GM19438 (cell line): ENCODE measurements around the gene CD200R1L.

Experiments used
- ATAC-seq: cut with Tn5 transposase; IDR thresholded peaks from one replicate; pipeline ENCODE4 v1.9.1; 2021; ENCODE audit warnings: low read depth; ENCODE audit not compliant: unreplicated experiment

CD200R1L gene

GRCh38 chr3:112793326-112794081, 53.2 kb downstream of the CD200R1L start:
- ATAC-seq: no peak

- ATAC-seq: no peak
These were observed 54.9 kb downstream of the CD200R1L start for GRCh38 chr3:112791736-112792135.

- no peak for ATAC-seq
These were observed 56.9 kb downstream of the CD200R1L start for GRCh38 chr3:112789787-112790186.

- ATAC-seq: no peak
These were observed 59.6 kb downstream of the CD200R1L start for GRCh38 chr3:112786881-112787579.

GRCh38 chr3:112786002-112786590, 60.6 kb downstream of the CD200R1L start:
- ATAC-seq: no peak

- no peak for ATAC-seq
These were observed 61.2 kb downstream of the CD200R1L start for GRCh38 chr3:112785321-112786001.

- no peak for ATAC-seq
These were observed 64.2 kb downstream of the CD200R1L start for GRCh38 chr3:112782491-112782890.

GRCh38 chr3:112781599-112781998, 65.1 kb downstream of the CD200R1L start:
- no peak for ATAC-seq

GRCh38 chr3:112779558-112780480, 66.8 kb downstream of the CD200R1L start:
- no peak for ATAC-seq

GRCh38 chr3:112779011-112779410, 67.7 kb downstream of the CD200R1L start:
- no peak for ATAC-seq

- ATAC-seq: no peak
These were observed 68.2 kb downstream of the CD200R1L start for GRCh38 chr3:112778353-112778948.

GRCh38 chr3:112777811-112778210, 68.9 kb downstream of the CD200R1L start:
- no peak for ATAC-seq

- ATAC-seq: no peak
These were observed 69.8 kb downstream of the CD200R1L start for GRCh38 chr3:112776836-112777235.

GRCh38 chr3:112776000-112776399, 70.7 kb downstream of the CD200R1L start:
- no peak for ATAC-seq

- ATAC-seq: no peak
These were observed 71.5 kb downstream of the CD200R1L start for GRCh38 chr3:112775011-112775742.

GRCh38 chr3:112774293-112774926, 72.3 kb downstream of the CD200R1L start:
- no peak for ATAC-seq

- ATAC-seq: no peak
These were observed 72.8 kb downstream of the CD200R1L start for GRCh38 chr3:112773864-112774263.

GRCh38 chr3:112770951-112771350, 75.7 kb downstream of the CD200R1L start:
- no peak for ATAC-seq
